GM21390 (cell line): ENCODE data around the gene ALDH9A1.

Experiments used
- ATAC-seq: cut with Tn5 transposase; IDR thresholded peaks from one replicate; pipeline ENCODE4 v1.9.1; 2021; ENCODE audit not compliant: unreplicated experiment

The ALDH9A1 gene

GRCh38 chr1:165624441-165624840, 73.9 kb downstream of the ALDH9A1 start:
- no peak for ATAC-seq

- ATAC-seq, result no peak
Observed at GRCh38 chr1:165623624-165624023, 74.7 kb downstream of the ALDH9A1 start.

GRCh38 chr1:165619647-165620151, 78.7 kb downstream of the ALDH9A1 start:
- no peak for ATAC-seq

GRCh38 chr1:165616987-165617546, 81.3 kb downstream of the ALDH9A1 start:
- ATAC-seq, result no peak

- ATAC-seq, result no peak
Observed at GRCh38 chr1:165616054-165616612, 82.2 kb downstream of the ALDH9A1 start.
